Measurements from ENCODE around the gene RHEBL1.

- no peak for TF ChIP-seq POLR2A (IDR thresholded peaks at IDR 0.05)
- TF ChIP-seq, protein P1, sequence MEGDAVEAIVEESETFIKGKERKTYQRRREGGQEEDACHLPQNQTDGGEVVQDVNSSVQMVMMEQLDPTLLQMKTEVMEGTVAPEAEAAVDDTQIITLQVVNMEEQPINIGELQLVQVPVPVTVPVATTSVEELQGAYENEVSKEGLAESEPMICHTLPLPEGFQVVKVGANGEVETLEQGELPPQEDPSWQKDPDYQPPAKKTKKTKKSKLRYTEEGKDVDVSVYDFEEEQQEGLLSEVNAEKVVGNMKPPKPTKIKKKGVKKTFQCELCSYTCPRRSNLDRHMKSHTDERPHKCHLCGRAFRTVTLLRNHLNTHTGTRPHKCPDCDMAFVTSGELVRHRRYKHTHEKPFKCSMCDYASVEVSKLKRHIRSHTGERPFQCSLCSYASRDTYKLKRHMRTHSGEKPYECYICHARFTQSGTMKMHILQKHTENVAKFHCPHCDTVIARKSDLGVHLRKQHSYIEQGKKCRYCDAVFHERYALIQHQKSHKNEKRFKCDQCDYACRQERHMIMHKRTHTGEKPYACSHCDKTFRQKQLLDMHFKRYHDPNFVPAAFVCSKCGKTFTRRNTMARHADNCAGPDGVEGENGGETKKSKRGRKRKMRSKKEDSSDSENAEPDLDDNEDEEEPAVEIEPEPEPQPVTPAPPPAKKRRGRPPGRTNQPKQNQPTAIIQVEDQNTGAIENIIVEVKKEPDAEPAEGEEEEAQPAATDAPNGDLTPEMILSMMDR (IDR thresholded peaks at IDR 0.05): no peak
These were observed 21.5 kb upstream of the RHEBL1 start for GRCh38 chr12:49091056-49091835.

Data from heart left ventricle (tissue), 13 donors.